Measurements from ENCODE around the gene VAV2. TPM values are rescaled to one million over a fixed set of nuclear protein-coding genes. Genes with fewer than 3 reads are reported as not detected.

The VAV2 gene
- total RNA-seq, 2 donors from 2014 or later = 3.4 to 6.0 TPM

DNA sequence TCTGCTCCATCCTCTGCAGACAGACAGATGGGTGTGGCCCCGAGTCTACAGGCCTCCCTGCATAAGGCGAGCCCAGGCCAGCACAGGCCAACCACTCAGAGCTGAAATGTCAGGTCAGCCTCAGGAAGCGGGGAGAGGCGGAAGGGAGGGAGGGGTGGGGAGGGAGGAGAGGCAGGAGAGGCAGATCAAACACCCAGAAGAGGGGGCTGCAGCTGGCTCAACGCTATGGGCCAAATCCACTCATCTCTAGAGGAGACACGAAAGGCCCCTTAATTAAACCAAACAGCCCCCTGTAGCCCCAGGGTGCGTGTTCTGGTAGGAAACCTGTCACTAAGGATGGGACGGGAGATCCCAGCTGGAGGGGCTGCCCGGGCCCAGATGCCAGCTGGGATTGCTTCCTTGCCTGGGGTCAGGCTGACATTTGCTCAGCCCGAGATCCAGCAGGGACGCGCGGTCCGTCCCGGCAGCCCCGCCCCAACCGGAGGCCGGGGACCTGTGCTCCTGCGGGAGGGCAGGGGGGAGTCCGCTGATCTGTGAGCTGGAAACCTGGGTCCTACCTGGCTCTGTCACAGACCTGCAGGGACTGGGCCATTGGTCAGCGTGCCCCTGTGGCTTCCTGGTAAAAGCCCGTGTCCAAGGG lies 156.7 kb downstream of the VAV2 start:
- Histone ChIP-seq H3K9me3 (no peaks in the 10 kb centered on the region), H3K4me3 (no peak overlapping the region), H3K27me3 (no peaks in the 10 kb centered on the region), H3K36me3 (no peaks in the 10 kb centered on the region), H3K27ac (no peak overlapping the region), H3K4me1 (peaks cover 0 to 10% of the 10 kb centered on the region in 2 donors)
- no peak for DNase-seq (ENCODE audit: low spot score)
- TF ChIP-seq, protein P1, sequence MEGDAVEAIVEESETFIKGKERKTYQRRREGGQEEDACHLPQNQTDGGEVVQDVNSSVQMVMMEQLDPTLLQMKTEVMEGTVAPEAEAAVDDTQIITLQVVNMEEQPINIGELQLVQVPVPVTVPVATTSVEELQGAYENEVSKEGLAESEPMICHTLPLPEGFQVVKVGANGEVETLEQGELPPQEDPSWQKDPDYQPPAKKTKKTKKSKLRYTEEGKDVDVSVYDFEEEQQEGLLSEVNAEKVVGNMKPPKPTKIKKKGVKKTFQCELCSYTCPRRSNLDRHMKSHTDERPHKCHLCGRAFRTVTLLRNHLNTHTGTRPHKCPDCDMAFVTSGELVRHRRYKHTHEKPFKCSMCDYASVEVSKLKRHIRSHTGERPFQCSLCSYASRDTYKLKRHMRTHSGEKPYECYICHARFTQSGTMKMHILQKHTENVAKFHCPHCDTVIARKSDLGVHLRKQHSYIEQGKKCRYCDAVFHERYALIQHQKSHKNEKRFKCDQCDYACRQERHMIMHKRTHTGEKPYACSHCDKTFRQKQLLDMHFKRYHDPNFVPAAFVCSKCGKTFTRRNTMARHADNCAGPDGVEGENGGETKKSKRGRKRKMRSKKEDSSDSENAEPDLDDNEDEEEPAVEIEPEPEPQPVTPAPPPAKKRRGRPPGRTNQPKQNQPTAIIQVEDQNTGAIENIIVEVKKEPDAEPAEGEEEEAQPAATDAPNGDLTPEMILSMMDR (IDR thresholded peaks at IDR 0.05) = no peak

DNA sequence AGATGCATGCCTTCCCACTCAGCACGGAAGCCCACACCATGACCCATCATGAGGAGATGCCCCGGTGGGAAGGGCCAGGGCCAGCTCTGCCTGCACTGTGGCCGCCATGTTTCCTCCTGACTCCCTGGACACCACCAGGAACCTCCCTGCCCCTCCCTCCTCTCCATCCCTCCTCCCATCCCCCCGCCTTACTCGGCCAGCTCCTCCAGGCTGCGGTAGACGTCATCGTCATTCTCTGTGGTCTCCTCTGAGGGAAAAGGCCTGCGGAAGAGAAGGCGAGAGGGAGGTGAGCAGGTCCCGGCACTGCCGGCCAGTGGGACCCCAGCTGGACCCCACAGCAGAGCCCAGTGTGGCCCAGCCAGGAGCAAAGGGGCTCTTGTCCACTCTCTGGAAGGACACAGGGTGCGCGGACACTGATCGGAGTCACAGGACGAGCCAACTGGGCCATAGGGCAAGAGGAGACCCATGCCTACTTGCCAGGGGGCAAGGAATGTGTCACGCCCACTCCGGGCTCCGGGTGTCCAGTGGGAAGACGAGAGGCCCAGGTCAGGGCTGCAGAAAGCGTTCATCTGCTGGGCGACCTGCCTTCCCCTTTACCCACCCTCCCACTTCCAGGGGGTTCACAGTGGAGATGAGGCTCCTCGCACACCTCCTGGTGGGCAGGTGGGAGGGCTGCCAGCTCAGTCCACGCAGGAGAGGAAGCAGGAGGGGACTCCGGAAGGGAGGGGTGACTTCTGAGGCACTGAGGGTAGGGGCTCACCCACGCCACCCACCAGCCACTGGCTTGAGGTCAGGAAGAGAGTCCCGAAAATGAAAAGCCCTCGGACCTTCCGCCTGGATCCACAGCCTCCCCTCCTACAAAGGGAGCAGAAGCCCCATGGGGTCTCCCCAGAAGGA lies 157.8 kb downstream of the VAV2 start:
- no peak overlapping the region for H3K27ac ChIP-seq
- no peaks in the 10 kb centered on the region for H3K9me3 ChIP-seq
- H3K4me3 ChIP-seq = no peak overlapping the region
- no peak for DNase-seq (ENCODE audit: low spot score)
- no peaks in the 10 kb centered on the region for H3K4me1 ChIP-seq
- TF ChIP-seq, protein P1 (IDR thresholded peaks at IDR 0.05) = no peak
- H3K27me3 ChIP-seq = no peaks in the 10 kb centered on the region
- no peaks in the 10 kb centered on the region for H3K36me3 ChIP-seq

DNA sequence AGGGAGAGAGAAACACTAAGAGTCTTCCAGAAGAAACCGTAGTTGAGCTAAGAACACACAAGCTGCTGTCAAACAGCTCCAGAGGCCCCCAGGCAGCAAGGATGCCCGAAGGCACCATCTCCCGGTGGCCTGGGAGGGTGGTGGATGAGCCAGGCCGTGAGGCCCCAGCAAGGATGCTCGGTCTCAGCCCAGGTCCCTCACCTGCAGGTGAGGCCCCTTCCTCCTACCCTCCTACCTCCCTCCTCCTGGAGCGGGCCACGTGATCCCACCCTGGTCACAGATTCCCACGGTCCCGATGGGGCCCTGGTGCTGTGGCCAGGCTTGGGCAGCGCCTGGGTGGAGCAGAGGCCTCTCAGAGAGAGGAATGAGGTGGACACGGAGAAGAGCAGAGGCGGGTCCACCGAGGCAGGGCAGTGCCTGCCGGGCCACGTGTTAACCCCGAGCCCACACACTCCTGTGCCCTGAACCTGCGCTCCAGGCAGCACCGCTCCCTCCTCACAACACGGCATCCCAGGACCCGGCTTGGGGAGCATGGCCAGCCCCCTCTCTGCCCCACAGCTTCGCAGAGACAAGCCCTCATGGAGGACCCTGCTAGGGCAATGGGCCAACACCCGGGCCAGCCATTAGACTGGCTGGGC lies 158.6 kb downstream of the VAV2 start:
- no peak overlapping the region for H3K27ac ChIP-seq
- H3K9me3 ChIP-seq = no peaks in the 10 kb centered on the region
- DNase-seq (ENCODE audit: low spot score) = no peak

DNA sequence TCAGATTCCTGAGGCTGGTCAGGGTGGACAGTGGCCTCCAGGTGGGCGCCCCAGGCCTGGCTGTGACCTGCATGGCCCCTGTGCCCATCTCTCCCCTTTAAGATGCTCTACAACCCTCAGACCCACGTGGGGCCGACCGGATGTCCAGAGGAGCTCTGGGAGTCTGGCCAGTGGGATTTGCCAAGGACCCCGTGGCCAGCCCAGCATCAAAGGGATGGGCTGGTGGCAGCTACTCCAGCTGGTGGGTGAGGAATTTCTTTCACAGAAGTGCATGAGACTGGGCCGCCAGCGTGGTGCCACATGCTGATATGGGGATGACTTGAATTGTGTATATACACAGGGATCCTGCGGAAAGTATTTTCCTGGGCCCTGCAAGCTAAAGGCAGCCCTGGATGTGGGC lies 159.2 kb downstream of the VAV2 start:
- Histone ChIP-seq H3K4me3 (no peak overlapping the region), H3K36me3 (no peaks in the 10 kb centered on the region), H3K27ac (no peak overlapping the region), H3K27me3 (no peaks in the 10 kb centered on the region), H3K9me3 (no peaks in the 10 kb centered on the region), H3K4me1 (no peaks in the 10 kb centered on the region)
- DNase-seq (ENCODE audit: low spot score) = no peak
- TF ChIP-seq, protein P1 (IDR thresholded peaks at IDR 0.05) = no peak

More for the DNA sequence above, 158.6 kb downstream of the VAV2 start:
- Histone ChIP-seq H3K36me3 (no peaks in the 10 kb centered on the region), H3K27me3 (no peaks in the 10 kb centered on the region), H3K4me3 (no peak overlapping the region), H3K4me1 (no peaks in the 10 kb centered on the region)
- TF ChIP-seq, protein P1 (IDR thresholded peaks at IDR 0.05) = no peak

DNA sequence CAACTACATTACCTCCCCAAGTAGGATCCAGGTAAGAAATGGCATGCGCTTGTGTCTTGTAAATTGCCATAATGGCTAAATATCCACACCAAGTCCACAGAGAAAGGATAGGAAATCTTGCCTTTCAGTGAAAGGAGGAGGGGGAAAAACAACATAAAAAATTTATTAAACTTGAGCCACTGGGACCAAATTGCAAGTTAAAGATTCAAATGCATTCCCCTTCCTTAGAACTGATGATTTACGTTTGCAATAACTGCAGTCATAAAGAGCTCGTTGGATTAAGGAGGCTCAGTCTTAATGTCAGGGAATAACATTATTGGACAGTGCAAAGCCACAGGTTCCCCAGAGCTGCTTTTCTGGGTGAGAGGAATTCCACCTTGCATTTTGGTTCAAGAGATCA lies 161.4 kb downstream of the VAV2 start:
- H3K9me3 ChIP-seq = no peaks in the 10 kb centered on the region
- H3K4me3 ChIP-seq = no peak overlapping the region
- TF ChIP-seq, protein P1 (IDR thresholded peaks at IDR 0.05) = no peak
- H3K36me3 ChIP-seq = no peaks in the 10 kb centered on the region
- no peak for DNase-seq (ENCODE audit: low spot score)
- no peak overlapping the region for H3K27ac ChIP-seq
- no peaks in the 10 kb centered on the region for H3K27me3 ChIP-seq
- peaks cover 0 to 7% of the 10 kb centered on the region in 2 donors for H3K4me1 ChIP-seq
